ENCODE data around the gene N4BP2L1.

DNA sequence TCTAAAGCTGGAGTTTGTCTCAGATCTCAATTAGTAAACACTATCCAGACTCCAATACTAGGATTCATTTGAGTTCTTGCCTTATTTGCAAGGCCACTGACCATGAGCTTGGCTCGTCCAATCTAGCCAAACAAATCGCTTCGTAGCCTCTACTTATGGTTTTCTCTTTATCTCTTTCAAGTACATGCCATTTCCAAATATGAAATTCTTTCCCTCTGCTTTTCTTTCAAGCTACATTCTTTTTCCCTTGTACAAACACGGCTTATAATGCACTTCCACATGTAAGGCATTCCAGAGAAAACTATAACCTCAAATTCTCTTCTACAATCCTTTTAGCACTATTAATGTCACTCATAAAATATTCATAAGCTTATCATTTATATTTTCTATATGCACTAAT, 10.9 kb upstream of the N4BP2L1 start:
- no peak for TF ChIP-seq POLR2A (IDR thresholded peaks at IDR 0.05)
- TF ChIP-seq, protein P1, sequence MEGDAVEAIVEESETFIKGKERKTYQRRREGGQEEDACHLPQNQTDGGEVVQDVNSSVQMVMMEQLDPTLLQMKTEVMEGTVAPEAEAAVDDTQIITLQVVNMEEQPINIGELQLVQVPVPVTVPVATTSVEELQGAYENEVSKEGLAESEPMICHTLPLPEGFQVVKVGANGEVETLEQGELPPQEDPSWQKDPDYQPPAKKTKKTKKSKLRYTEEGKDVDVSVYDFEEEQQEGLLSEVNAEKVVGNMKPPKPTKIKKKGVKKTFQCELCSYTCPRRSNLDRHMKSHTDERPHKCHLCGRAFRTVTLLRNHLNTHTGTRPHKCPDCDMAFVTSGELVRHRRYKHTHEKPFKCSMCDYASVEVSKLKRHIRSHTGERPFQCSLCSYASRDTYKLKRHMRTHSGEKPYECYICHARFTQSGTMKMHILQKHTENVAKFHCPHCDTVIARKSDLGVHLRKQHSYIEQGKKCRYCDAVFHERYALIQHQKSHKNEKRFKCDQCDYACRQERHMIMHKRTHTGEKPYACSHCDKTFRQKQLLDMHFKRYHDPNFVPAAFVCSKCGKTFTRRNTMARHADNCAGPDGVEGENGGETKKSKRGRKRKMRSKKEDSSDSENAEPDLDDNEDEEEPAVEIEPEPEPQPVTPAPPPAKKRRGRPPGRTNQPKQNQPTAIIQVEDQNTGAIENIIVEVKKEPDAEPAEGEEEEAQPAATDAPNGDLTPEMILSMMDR (IDR thresholded peaks at IDR 0.05) = no peak
- no peak for TF ChIP-seq POLR2AphosphoS5 (IDR thresholded peaks at IDR 0.05; ENCODE audit: insufficient read depth in 1 of 2, low read depth in 1 of 2)
